Measurements from ENCODE around the gene SCP2D1.

SCP2D1 gene

GRCh38 chr20:18795366-18795765, 18.2 kb upstream of the SCP2D1 start:
- H3K4me3 Mint-ChIP-seq, result no peak overlapping the region
- H3K27me3 Mint-ChIP-seq, result peaks cover 18 to 29% of the 10 kb centered on the region in 2 donors

GRCh38 chr20:18796282-18796833, 17.2 kb upstream of the SCP2D1 start:
- ATAC-seq (replicated peaks), result no peak
- Mint-ChIP-seq H3K9me3 (peaks cover 0 to 3% of the 10 kb centered on the region in 2 donors), H3K27ac (no peak overlapping the region)

More at GRCh38 chr20:18795366-18795765, 18.2 kb upstream of the SCP2D1 start:
- Mint-ChIP-seq H3K4me1 (peaks cover 5 to 6% of the 10 kb centered on the region in 2 donors), H3K27ac (no peak overlapping the region), H3K36me3 (peaks cover 3% of the 10 kb centered on the region in 2 donors), H3K9me3 (peaks cover 0 to 3% of the 10 kb centered on the region in 2 donors)
- DNase-seq (no peak), ATAC-seq (replicated peaks) (no peak)

DNA sequence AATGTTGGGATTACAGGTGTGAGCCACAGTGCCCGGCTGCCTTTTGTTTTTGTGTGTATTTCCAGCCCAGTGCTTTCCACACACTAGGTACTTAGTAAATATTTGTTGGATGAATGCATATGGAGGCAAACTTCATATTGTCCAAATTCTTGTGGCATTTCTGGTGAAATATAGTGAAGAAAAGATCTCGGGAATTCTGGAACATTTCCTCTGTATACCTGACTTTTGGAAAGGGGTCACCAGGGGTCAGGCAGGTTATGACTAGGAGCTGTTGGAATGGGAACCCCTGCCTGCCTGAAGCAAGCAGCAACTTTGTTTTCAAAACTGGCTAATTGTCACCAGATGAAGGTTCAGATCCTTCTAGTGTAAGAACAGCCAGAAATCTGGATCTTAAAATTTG, 12.1 kb upstream of the SCP2D1 start:
- peaks cover under 1 to 2% of the 10 kb centered on the region in 2 donors for H3K36me3 Mint-ChIP-seq
- ATAC-seq (replicated peaks), result no peak
- no peak overlapping the region for H3K27ac Mint-ChIP-seq

More at GRCh38 chr20:18796282-18796833, 17.2 kb upstream of the SCP2D1 start:
- no peak for DNase-seq
- H3K4me3 Mint-ChIP-seq, result no peak overlapping the region
- H3K27me3 Mint-ChIP-seq, result peaks cover 12 to 22% of the 10 kb centered on the region in 2 donors
- H3K4me1 Mint-ChIP-seq, result peaks cover 5 to 6% of the 10 kb centered on the region in 2 donors
- H3K36me3 Mint-ChIP-seq, result peaks cover 3% of the 10 kb centered on the region in 2 donors

DNA sequence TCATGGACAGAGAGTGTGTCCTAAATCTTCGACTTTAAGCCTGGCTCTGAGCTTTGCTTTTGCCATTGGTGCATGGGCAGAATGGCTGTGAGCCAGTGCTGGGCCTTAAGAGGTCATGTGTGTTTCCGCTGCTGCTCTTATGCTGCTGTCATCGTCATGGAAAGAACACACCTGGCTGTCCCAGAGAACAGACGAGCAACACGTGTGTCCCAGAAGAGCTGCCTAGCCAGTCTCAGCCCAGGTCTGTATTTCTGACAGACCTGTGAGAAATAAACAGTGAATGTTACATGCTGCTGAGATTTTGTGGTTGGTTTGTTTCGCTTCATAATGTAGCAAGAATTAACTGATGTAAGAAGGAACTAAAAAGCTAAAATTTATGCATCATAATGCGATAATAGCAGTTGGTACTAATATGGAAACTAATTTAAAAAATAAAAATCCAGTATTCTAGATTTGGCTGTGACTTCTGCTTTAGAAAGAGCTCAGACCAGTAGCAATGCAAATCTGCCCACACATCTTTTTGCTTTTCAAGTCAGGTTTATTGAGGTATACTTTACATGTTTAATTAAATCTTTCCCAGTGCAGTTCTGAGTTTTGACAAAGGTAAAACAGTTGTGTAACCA, 11.5 kb upstream of the SCP2D1 start:
- Mint-ChIP-seq H3K27me3 (peaks cover 6 to 14% of the 10 kb centered on the region in 2 donors), H3K9me3 (no peaks in the 10 kb centered on the region), H3K4me3 (no peak overlapping the region), H3K4me1 (no peaks in the 10 kb centered on the region), H3K36me3 (peaks cover 0 to 1% of the 10 kb centered on the region in 2 donors), H3K27ac (no peak overlapping the region)
- DNase-seq (no peak), ATAC-seq (replicated peaks) (peak in 1 of 2 donors; percentile 48)

More for the DNA sequence above, 12.1 kb upstream of the SCP2D1 start:
- H3K27me3 Mint-ChIP-seq, result peaks cover 6 to 14% of the 10 kb centered on the region in 2 donors
- no peak for DNase-seq
- no peak overlapping the region for H3K4me3 Mint-ChIP-seq
- no peaks in the 10 kb centered on the region for H3K9me3 Mint-ChIP-seq
- no peaks in the 10 kb centered on the region for H3K4me1 Mint-ChIP-seq

- Mint-ChIP-seq H3K4me1 (peaks cover 0 to 2% of the 10 kb centered on the region in 2 donors), H3K9me3 (no peaks in the 10 kb centered on the region), H3K27me3 (peaks cover 0 to 19% of the 10 kb centered on the region in 2 donors), H3K36me3 (no peaks in the 10 kb centered on the region), H3K4me3 (no peak overlapping the region), H3K27ac (no peak overlapping the region)
- ATAC-seq (replicated peaks) (no peak), DNase-seq (no peak)
Observed at GRCh38 chr20:18805881-18806280, 7.7 kb upstream of the SCP2D1 start.

DNA sequence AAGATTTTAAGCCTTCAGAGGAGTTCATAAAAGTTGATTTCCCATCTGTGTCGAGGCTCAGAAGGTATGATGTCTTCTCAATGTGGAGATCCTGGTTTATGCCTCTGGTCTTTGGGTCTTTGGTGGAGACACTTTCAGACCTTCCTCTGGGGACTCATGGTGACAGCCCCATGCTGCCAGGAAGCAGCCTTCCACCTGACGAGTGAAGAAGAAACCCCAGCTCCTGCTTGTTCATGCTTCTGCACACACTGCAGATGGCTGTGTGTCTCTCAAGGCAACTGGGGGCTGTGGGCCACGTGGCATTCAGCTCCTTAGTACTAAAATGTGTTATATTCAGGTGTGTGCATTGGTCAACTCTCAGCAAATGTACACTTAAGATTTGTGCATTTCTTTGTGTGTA, 4.9 kb upstream of the SCP2D1 start:
- Mint-ChIP-seq H3K4me1 (peaks cover 0 to 2% of the 10 kb centered on the region in 2 donors), H3K27me3 (peaks cover 9 to 15% of the 10 kb centered on the region in 2 donors), H3K9me3 (no peaks in the 10 kb centered on the region), H3K36me3 (no peaks in the 10 kb centered on the region), H3K4me3 (no peak overlapping the region), H3K27ac (no peak overlapping the region)
- ATAC-seq (replicated peaks), result peak in 1 of 2 donors; percentile 52
- no peak for DNase-seq

GRCh38 chr20:18811186-18811585, 2.4 kb upstream of the SCP2D1 start:
- Mint-ChIP-seq H3K27me3 (peaks cover 9 to 10% of the 10 kb centered on the region in 2 donors), H3K4me3 (no peak overlapping the region), H3K4me1 (peaks cover 0 to 2% of the 10 kb centered on the region in 2 donors), H3K36me3 (no peaks in the 10 kb centered on the region), H3K9me3 (no peaks in the 10 kb centered on the region), H3K27ac (no peak overlapping the region)
- no peak for ATAC-seq (replicated peaks)
- no peak for DNase-seq

DNA sequence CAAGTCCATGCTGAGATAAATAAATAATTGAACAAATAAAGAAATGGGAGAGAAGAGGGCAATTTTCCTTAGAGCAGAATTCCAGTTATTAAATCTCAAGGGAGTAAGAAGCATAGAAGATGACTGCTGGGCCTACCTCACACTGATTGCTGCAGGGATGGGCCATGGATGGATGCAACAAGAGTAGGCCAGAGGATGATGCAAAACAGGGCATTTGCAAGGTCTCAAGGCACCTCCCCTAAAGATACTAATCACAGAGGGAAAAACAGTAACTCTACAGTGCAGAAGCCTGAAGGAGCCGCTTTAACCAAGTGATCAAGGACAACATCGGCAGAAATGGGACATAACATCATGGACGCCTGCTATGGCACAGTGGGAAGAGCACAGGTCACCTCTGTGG, 1.7 kb upstream of the SCP2D1 start:
- peaks cover 9 to 12% of the 10 kb centered on the region in 2 donors for H3K27me3 Mint-ChIP-seq
- ATAC-seq (replicated peaks) (no peak), DNase-seq (no peak)
- H3K4me3 Mint-ChIP-seq, result no peak overlapping the region
- no peaks in the 10 kb centered on the region for H3K36me3 Mint-ChIP-seq
- H3K27ac Mint-ChIP-seq, result no peak overlapping the region
- no peaks in the 10 kb centered on the region for H3K9me3 Mint-ChIP-seq
- H3K4me1 Mint-ChIP-seq, result peaks cover 0 to 2% of the 10 kb centered on the region in 2 donors

DNA sequence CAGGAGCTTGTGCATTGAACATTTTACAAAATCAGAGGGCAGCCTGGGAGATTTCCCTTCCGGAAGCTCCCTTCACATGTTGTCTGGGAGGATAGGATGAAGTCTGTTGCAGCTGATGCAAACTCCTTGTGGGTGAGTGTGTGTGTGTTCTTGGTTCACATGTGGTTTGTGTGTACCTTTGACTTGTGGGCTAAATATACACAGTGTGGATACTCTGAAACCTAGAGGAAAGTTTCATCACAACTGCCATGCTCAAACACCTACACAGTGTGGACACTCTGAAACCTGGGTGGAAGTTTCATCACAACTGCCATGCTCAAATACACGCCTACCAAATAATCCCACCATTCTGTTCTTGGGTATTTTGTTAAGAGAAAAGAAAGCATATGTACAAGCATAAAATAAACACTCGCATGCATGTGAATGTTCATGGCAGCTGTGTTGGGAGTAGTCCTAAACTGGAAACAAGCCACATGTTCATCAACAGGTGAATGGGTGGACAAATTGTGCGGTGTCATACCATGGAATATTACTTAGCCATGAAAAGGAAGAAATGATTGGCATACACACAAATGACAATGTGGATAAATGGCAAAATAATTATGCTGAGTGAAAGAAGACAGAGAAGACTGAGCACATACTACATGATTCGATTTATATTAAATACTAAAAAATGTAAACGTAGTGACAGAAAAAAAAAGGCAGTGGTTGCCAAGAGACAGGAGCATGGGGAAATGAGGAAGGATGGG, 1.8 kb downstream of the SCP2D1 start:
- Mint-ChIP-seq H3K27ac (no peak overlapping the region), H3K4me1 (no peaks in the 10 kb centered on the region), H3K36me3 (no peaks in the 10 kb centered on the region), H3K4me3 (no peak overlapping the region), H3K27me3 (peaks cover 11 to 17% of the 10 kb centered on the region in 2 donors), H3K9me3 (peaks cover 0 to 1% of the 10 kb centered on the region in 2 donors)
- ATAC-seq (replicated peaks) (no peak), DNase-seq (no peak)

- H3K4me3 Mint-ChIP-seq, result no peak overlapping the region
- H3K27ac Mint-ChIP-seq, result no peak overlapping the region
- H3K27me3 Mint-ChIP-seq, result peaks cover 4 to 6% of the 10 kb centered on the region in 2 donors
- H3K4me1 Mint-ChIP-seq, result no peaks in the 10 kb centered on the region
- no peaks in the 10 kb centered on the region for H3K36me3 Mint-ChIP-seq
- no peak for ATAC-seq (replicated peaks)
- peaks cover 0 to 4% of the 10 kb centered on the region in 2 donors for H3K9me3 Mint-ChIP-seq
- no peak for DNase-seq
Observed at GRCh38 chr20:18822832-18823231, 9.2 kb downstream of the SCP2D1 start.

GRCh38 chr20:18831830-18832499, 18.4 kb downstream of the SCP2D1 start:
- ATAC-seq (replicated peaks) (peak; percentile 48 to 69), DNase-seq (no peak)
- Mint-ChIP-seq H3K27me3 (peaks cover 14 to 28% of the 10 kb centered on the region in 2 donors), H3K9me3 (no peaks in the 10 kb centered on the region), H3K4me3 (no peak overlapping the region), H3K27ac (no peak overlapping the region), H3K36me3 (no peaks in the 10 kb centered on the region), H3K4me1 (peaks cover 0 to 3% of the 10 kb centered on the region in 2 donors)

- DNase-seq (no peak), ATAC-seq (replicated peaks) (no peak)
- no peak overlapping the region for H3K27ac Mint-ChIP-seq
- no peaks in the 10 kb centered on the region for H3K36me3 Mint-ChIP-seq
- H3K9me3 Mint-ChIP-seq, result no peaks in the 10 kb centered on the region
- H3K4me1 Mint-ChIP-seq, result peaks cover 0 to 3% of the 10 kb centered on the region in 2 donors
- H3K27me3 Mint-ChIP-seq, result peaks cover 14 to 28% of the 10 kb centered on the region in 2 donors
- no peak overlapping the region for H3K4me3 Mint-ChIP-seq
Observed at GRCh38 chr20:18832546-18833200, 19.1 kb downstream of the SCP2D1 start.

DNA sequence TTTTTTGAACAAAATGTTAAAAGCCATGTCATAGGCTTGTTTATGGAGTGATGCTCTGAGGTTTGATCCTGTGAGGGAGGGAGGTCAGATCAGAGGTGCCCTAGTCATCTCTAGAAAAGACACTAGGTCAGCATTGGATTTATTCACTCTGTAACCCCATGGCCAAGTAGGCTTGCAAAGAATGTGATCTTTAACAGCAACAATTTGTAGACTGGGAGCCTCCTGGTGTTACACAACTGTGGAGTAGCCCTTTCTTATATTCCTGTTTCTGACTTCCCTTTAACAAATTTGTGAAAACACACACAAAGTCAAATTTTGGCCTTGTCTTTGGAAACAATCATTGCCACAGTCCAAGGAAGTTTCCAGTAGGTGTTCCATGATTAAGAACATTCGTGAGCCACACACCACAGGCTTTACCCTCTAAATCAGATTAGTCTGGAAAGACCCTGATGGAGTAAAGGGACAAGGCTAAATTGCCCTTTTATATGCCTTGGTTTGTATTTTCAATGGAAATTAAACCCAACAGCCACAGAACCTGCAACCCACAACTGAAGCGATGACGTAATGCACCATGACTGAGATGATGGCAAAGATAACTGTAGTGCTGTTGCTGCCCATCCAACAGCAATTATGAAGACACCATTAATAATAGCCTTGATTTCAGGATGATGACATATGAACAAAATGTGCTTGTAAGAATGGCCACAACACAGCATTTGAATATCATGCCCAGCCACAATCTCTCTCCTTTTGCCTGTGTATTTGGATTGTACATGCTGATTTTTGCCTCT, 22.1 kb downstream of the SCP2D1 start:
- ATAC-seq (replicated peaks) (no peak), DNase-seq (no peak)
- peaks cover 0 to 3% of the 10 kb centered on the region in 2 donors for H3K4me1 Mint-ChIP-seq
- peaks cover 14 to 22% of the 10 kb centered on the region in 2 donors for H3K27me3 Mint-ChIP-seq
- no peaks in the 10 kb centered on the region for H3K9me3 Mint-ChIP-seq
- no peaks in the 10 kb centered on the region for H3K36me3 Mint-ChIP-seq
- H3K27ac Mint-ChIP-seq, result no peak overlapping the region
- H3K4me3 Mint-ChIP-seq, result no peak overlapping the region
